22Rv1 (cell line): ENCODE measurements around the gene WWOX.

Experiments
- CTCF ChIP-seq: fragments of 450-650 bp; IDR thresholded peaks from 2 replicates; pipeline ENCODE4 v1.5.1; 2017; ENCODE audit warnings: mild to moderate bottlenecking
- ZFX ChIP-seq: fragments of 450-650 bp; IDR thresholded peaks from 2 replicates; pipeline ENCODE4 v1.6.1; 2017; ENCODE audit warnings: antibody characterized with exemption, borderline replicate concordance

- TF ChIP-seq CTCF (no peak), ZFX (no peak)
Measured at GRCh38 chr16:79041206-79041605, 941.8 kb downstream of the WWOX start.
